VCaP (cell line): ENCODE data around the gene CUL2.

Source experiments
- H3K27ac ChIP-seq: fragments of 450-650 bp; 2 replicates; pipeline ENCODE4 v1.5.1; 2017
- TF ChIP-seq, protein P1 (sequence below): fragments of 450-650 bp; conservative IDR thresholded peaks from 2 replicates; pipeline ENCODE4 v1.5.1; 2017; ENCODE audit warnings: mild to moderate bottlenecking, moderate library complexity

Gene CUL2

DNA sequence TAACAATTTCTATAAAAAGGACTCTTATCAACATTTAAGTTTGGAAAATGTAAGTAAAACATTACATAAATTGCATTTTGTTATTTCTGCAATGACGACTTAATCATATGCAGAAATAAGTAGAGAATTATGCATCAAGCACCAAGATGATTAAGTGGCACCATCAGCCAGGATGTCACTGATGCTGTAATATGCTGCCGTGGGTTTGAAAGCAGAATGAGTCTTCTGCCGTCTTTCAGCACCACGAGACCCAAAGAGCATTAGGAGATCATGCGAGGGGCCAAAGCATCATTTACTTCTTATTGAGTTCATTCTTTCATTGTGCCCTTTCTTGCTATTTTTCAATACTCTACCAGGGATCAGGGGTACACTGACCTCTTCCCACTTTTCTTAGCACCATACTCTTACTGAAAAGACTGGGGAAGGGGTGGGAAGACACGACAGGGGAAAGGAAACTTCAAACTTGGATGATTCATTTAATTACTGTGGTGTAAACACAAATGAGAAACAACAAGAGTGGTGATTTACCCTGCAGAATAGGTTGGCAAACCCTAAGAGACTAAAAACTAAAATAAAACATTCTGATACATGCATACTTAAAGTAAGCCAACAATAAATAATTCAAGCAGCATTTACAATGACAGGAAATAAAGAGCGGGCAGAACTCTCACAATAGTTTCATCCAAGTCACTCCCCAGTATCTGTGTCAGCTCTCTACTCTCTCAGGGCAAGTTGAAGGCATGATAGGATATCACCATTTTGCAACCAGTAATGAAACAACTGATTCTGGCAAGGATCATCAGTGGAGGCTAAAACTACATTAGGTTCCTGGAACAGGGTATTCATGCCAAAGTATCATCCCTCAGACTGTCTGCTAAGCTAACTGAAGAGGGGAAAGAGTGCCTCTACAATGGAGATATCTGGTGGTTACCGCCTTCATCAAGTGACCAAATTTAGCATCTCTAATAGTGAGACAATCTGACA is 70.8 kb downstream of the CUL2 start:
- H3K27ac ChIP-seq: no peak overlapping the region
- TF ChIP-seq, protein P1, sequence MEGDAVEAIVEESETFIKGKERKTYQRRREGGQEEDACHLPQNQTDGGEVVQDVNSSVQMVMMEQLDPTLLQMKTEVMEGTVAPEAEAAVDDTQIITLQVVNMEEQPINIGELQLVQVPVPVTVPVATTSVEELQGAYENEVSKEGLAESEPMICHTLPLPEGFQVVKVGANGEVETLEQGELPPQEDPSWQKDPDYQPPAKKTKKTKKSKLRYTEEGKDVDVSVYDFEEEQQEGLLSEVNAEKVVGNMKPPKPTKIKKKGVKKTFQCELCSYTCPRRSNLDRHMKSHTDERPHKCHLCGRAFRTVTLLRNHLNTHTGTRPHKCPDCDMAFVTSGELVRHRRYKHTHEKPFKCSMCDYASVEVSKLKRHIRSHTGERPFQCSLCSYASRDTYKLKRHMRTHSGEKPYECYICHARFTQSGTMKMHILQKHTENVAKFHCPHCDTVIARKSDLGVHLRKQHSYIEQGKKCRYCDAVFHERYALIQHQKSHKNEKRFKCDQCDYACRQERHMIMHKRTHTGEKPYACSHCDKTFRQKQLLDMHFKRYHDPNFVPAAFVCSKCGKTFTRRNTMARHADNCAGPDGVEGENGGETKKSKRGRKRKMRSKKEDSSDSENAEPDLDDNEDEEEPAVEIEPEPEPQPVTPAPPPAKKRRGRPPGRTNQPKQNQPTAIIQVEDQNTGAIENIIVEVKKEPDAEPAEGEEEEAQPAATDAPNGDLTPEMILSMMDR: no peak

DNA sequence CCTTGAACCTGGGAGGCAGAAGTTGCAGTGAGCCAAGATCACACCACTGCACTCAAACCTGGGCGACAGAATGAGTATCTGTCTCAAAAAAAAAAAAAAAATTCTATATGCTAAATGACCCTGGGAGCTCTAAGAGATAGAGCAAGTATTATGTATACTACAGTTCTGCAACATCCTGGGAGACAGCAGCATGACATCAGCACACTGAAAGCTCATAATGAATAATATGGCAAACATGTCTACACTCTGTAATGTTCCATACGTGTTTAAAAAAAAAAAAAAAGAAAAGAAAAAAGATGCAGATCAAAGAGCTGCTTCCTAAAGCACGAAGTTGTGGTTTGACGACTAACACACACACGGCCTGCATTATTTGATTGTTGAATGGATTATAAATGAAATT is 72.5 kb downstream of the CUL2 start:
- H3K27ac ChIP-seq: no peak overlapping the region
- TF ChIP-seq, protein P1: no peak

DNA sequence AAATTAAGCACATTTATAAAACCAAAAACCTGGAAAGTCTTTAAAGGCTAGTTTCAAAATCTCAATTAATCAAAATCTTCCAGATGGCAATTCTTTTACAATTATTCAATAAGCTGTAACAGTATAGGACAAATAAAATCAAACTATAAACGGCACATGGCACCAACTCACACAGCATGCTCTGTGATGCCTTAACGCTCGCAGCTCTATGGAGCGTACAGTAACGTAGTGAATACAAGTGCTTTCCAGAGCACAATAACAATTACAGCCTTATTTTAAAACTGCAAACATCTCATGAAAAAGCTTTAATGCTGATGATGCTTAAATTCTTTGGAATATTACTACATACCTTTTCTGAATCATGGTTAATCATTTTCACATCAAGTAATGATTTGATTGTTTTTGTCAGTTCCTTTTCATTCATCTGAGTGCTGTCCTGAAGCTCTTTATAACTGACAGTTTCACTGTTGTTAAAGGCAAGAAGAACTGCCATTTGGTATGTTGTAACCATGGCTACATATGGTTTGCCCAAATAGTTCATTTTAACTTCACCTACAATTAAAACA is 74.2 kb downstream of the CUL2 start:
- TF ChIP-seq, protein P1: no peak
- H3K27ac ChIP-seq: no peak overlapping the region

DNA sequence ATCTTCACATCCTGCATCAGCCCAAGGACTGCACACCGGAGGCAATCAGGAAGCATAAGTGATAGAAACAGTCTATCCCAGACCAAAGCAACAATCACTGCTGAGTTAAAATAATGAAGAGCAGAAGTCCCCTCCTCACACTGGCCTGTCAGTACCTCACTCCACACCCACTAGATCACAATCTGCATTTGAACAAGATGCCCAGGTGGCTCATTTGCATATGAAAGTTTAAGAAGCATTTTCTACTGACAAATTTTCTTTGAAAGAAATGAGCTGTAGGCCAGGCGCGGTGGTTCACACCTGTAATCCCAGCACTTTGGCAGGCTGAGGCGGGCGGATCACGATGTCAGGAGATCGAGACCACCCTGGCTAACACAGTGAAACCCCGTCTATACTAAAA is 77.4 kb downstream of the CUL2 start:
- no peak overlapping the region for H3K27ac ChIP-seq
- TF ChIP-seq, protein P1: no peak

DNA sequence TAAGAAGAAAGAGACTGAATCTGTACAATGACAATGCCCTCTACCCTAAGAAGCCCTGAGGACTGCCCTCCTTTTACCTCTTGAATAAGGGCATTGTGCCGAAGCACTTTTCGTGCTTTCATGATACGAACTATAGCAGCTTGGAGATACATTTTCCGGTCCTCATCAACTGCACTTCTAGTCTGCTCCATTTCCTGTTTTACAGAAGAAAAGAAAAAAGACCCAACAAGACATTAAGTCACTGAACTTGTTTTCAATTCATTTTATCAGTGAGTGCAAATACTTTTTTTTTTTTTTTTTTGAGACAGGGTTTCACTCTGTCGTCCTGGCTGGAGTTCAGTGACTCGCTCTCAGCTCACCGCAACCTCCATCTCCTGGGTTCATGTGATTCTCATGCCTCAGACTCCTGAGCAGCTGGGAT is 78.4 kb downstream of the CUL2 start:
- TF ChIP-seq, protein P1: no peak
- no peak overlapping the region for H3K27ac ChIP-seq

DNA sequence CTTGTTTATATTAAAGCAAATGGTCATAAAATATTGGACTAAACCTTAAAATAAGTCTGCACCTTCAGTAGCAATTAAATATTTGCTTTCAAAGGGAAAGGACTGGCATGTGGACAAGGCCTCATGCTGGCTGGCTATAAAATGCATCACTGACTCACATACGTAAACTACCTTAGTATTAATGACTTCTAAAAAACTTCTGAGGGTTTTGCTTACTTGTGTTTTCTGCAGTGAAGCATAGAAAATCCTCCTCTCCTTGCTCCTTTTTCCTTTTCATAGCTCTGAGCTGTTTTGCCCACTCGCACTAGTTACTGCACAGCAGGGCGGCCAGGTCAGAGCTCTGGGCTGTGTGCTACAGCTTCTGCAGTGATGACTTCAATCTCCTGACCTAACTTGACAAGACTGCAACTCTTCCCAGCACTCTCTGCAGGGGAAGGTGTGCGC is 82.3 kb downstream of the CUL2 start:
- TF ChIP-seq, protein P1: no peak
- peak overlapping the region; percentile 54 for H3K27ac ChIP-seq

DNA sequence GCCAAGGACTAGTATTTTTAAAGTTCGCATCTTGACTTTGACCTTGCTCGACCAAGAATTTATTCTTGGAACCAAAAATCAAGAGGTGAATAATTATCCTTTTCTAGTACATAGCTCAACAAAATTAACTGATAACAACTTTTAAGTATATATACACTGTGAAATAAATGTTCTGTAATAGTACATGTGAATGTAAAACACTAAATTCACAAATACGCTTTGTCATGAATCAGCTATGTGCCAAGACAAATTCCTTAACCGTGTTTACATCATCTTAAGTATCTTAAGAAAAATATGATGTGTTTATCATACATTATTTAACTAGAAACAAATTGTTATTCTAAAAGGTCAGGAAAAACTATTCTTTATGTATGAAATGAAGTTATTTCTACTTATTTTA is 83.3 kb downstream of the CUL2 start:
- TF ChIP-seq, protein P1: no peak
- H3K27ac ChIP-seq: no peak overlapping the region; the same call in 1 of the 2 replicates
